ENCODE measurements around the gene YIF1A.
"Not testable (repeated sequence)": the region's sequence is repeated elsewhere in the genome, so short reads cannot be mapped to it uniquely, and the experiment has no call there.

The YIF1A gene

GRCh38 chr11:66272596-66272995, 16.3 kb downstream of the YIF1A start:
- no peak for DNase-seq (ENCODE audit: low read depth in 2 of 3, low spot score in 2 of 3)

- no peak for DNase-seq (ENCODE audit: low read depth in 2 of 3, low spot score in 2 of 3)
These were observed 17.1 kb downstream of the YIF1A start for GRCh38 chr11:66271816-66272215.

DNA sequence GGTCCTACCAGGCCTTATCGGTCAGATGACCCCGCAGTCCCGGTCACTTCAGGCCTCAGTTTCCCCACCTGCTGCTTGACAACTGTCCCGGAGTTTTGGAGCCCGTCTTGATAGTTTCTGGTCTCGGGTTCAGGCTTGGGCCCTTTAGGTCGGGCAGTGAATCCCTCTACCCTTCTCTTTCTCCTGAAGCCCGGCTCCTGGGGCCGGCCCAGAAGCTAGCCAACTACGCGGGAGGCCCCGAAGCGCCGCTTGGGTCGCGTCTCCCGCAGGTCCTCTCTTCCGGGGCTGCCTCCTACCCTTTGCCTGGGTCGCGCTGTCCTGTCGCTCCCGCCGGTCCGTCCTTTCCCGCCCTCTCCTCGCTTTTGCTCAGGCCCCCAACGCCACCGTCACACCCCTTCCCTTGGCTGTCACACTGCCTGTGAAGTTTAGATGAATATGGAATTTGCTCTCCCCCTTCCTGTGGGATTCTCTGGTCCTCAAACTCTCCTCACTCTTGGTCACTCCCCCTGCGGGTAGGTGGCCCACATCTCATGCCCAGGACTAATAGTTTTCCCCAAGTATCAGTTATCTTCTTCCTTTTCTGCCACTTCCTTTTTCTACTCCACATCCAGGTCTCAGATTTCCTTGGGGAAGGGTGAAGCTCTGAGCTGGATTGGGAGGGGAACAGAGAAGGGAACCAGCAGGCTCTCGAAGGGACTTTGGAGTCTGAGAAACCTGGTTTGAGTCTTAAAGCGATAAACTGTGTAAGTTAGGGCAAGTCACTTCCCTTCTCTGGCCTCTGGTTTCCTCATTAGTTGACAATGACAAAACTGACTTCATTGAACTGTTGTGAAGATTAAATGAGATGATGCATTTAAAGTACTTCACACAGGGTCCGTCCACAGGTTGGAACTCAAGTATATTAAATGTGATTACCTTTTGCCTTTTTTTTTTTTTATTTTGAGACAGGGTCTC, 19.7 kb downstream of the YIF1A start:
- DNase-seq (ENCODE audit: low read depth in 2 of 3, low spot score in 2 of 3) = no peak

DNA sequence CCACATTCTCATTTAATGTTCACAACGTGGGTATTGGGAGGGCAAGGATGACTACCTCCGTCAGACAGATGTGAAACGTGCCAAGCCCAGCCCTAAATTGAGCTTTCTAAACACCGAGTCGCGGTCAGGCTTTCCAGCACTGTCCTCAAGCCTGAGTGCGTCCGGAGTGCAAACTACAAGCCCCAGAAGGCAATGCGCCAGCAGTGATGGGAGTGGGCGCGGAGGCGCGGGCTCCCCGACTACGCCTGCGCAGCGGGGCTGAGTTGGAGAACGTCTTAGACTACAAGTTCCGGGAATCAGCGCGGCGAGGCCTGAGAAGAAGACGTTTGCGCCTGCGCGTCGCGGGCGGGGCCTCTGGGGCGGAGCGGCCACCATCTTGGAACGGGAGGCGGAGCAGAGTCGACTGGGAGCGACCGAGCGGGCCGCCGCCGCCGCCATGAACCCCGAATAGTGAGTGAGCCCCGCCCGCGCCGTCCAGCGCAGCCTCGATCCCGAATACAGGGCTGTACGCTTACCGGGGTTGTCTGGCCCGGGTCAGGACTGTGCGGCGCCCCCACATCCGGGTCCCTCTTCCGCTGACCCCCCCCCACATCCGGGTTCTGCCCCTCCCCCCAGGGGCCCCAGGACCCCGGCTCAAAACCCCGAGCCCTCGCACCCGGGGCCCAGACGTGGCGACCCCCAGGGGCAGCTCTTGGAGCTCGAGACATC, 20.5 kb downstream of the YIF1A start, which contains the start of gene RAB1B:
Gene RAB1B (plus strand): TSS at position 396 of the 708 bp plus-strand sequence. CDS start 41 bp downstream, at position 437.
- peak; percentile 99 to 100 (median 99) for DNase-seq (ENCODE audit: low read depth in 2 of 3, low spot score in 2 of 3)

DNA sequence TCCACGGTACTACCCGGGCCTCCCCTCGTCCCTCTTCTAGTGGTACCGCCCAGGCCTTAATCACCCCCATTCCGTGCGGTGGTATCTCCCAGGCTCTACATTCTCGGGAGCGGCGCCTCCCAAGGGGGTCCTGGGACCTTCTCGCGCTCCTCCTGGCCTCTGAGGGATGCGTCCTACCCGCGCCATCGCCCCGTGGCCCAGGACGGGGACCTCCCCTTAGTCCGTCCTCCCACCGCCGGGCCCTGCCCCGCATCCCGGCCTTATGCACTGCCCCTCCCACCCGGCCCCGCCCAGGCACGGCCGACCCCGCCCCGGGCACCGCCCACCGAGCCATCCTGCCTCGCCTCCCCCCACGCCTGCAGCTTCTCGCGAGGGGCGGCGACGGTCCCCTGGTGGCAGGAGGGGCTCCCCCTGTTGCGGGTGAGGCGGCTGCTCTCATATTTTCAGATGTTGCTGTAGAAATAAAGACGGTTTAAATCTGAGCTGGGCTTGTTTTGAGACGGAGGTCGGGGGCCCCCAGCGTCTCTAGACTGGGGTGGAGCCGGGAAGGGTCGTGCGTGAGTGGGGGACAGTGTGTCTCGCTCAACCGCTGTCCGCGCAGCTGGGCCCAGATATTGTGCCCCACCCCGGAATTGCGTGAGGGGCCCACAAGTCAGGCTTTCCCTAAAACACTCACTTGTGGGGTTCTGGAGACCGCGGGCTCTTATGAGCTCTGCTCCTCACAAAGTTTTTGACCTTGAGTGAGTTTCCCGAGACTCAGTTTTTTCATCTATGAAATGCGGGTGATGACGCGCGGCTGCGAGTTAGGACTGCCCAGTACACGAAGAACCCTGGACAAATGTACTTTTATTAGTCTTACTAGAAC, 21.3 kb downstream of the YIF1A start:
- DNase-seq (ENCODE audit: low read depth in 2 of 3, low spot score in 2 of 3) = peak; percentile 78 to 87 (median 84)

DNA sequence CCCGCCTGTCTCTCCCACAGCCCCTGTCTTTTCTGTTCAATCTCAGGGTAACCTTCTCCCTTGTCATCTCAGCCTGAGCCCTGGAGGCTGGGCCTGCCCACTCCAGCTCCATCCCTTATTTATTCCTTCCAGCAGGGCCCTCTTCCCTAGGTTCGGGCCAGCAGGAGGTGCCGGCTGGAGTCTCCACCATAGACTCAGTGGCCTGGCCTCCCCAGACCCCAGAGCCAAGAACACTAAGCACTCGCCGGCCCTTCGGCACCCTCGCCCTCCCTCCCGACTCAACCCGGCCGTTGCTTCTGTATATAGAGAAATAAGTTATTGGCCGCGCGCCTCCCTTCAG, 21.9 kb downstream of the YIF1A start:
- DNase-seq (ENCODE audit: low read depth in 2 of 3, low spot score in 2 of 3) = no peak

GRCh38 chr11:66266378-66267038, 22.4 kb downstream of the YIF1A start:
- DNase-seq (ENCODE audit: low read depth in 2 of 3, low spot score in 2 of 3) = no peak

DNA sequence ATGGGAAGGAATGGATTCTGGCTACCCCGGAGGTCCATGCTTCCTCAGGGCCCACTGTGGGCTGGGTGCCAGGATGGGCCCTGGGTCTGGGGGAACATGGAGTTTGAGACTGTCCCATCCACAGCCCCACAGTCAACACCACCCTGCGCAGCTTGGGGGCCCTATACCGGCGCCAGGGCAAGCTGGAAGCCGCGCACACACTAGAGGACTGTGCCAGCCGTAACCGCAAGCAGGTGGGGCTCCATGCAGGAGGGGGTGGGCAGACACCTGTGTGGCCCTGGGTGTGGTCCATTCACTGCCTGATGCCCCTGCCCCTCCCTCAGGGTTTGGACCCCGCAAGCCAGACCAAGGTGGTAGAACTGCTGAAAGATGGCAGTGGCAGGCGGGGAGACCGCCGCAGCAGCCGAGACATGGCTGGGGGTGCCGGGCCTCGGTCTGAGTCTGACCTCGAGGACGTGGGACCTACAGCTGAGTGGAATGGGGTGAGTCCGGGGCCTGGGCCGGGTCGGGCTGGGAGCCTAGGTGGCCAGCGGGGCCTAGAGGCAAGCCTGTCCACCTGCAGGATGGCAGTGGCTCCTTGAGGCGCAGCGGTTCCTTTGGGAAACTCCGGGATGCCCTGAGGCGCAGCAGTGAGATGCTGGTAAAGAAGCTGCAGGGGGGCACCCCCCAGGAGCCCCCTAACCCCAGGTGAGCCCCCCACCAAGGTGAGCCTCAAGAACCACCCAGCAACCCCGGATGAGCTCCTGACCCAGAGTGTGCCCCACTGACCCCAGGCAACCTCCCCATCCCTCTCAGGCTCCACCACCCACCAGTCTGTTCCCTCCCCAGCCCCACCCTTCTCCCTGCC, 23.2 kb downstream of the YIF1A start:
- DNase-seq (ENCODE audit: low read depth in 2 of 3, low spot score in 2 of 3) = no peak

GRCh38 chr11:66264914-66265313, 24.0 kb downstream of the YIF1A start:
- DNase-seq (ENCODE audit: low read depth in 2 of 3, low spot score in 2 of 3) = no peak

GRCh38 chr11:66264383-66264782, 24.6 kb downstream of the YIF1A start:
- no peak for DNase-seq (ENCODE audit: low read depth in 2 of 3, low spot score in 2 of 3)

DNA sequence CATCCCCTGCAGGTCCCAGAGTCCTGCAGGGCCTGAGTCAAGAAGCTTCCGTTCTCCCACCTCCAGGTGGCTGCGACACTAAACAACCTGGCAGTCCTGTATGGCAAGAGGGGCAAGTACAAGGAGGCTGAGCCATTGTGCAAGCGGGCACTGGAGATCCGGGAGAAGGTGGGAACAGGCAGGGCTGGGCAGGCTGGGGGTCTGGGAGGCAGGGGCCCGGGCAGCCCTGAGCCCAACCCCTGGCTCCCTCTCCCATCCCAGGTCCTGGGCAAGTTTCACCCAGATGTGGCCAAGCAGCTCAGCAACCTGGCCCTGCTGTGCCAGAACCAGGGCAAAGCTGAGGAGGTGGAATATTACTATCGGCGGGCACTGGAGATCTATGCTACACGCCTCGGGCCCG, 25.2 kb downstream of the YIF1A start:
- DNase-seq (ENCODE audit: low read depth in 2 of 3, low spot score in 2 of 3) = no peak

DNA sequence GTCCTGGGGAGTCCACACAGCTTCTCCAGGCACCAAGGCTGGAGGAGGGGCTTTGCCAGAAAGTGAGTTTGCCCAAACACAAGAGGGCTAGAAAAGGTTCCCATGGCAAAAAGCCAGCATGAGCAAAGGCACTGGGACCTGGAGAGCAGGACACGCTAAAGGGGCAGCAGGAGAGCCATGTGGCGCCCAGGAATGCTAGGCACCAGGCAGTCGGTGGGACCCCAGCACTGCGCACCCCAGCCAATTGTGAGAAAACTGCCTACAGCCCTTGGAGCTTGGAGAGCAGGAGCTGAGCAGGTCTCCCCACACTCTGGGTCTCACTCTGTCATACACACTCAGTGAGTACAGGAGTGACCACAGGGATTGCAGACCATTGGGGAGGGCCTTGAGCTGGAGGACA, 25.7 kb downstream of the YIF1A start:
- no peak for DNase-seq (ENCODE audit: low read depth in 2 of 3, low spot score in 2 of 3)

- DNase-seq (ENCODE audit: low read depth in 2 of 3, low spot score in 2 of 3) = no peak
These were observed 26.2 kb downstream of the YIF1A start for GRCh38 chr11:66262696-66263095.

DNA sequence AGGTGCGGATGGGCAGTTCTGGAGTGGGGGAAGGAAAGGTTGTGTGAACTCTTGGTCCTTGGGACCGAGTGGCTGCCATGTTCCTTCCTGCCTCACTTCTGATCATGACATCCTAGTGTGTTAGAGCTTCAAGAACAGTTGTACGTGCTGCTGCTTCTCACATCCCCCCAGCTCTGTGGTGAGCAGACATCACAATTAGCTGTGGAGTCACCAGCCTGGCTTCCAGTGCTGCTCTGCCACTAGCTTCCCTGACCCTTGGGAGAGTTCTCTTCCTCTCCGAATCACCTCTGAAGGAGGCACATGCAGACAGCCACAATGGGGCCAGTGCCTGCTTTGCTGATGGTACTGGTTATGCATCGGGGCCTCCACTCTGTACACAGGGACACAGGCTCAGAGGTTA, 26.8 kb downstream of the YIF1A start:
- no peak for DNase-seq (ENCODE audit: low read depth in 2 of 3, low spot score in 2 of 3)

DNA sequence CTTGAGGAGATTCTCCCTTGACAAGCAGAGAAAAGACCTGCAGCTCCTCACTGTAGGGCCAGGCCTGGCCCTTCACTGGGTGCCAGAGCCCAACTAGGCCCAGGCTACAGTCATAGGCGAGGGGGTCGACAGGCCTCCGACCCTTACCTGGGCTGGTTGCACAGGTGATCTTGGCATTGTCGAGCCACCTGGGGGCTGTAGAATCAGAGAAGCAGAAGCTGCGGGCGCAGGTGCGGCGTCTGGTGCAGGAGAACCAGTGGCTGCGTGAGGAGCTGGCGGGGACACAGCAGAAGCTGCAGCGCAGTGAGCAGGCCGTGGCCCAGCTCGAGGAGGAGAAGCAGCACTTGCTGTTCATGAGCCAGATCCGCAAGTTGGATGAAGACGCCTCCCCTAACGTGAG, 27.4 kb downstream of the YIF1A start:
- DNase-seq (ENCODE audit: low read depth in 2 of 3, low spot score in 2 of 3) = no peak

- no peak for DNase-seq (ENCODE audit: low read depth in 2 of 3, low spot score in 2 of 3)
These were observed 29.0 kb downstream of the YIF1A start for GRCh38 chr11:66259956-66260355.

DNA sequence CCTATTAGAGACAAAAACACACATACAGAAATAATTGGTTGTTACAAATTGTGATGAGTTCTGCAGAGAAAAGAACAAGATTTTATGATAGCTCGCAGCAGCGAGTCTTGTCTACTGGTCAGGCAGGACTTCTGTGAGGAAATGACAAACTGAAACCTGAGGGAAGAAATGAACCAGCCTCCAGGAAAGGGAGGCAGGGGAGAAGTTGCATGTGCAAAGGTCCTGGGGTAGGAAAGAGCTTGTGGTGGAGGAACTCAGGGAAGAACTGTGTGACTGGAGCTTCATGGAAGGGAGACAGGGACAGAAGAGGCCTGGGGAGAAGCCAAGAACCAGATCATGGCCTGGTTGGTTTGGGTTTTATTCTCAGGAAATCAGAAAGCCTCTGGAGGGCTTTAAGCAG, 29.7 kb downstream of the YIF1A start:
- no peak for DNase-seq (ENCODE audit: low read depth in 2 of 3, low spot score in 2 of 3)

DNA sequence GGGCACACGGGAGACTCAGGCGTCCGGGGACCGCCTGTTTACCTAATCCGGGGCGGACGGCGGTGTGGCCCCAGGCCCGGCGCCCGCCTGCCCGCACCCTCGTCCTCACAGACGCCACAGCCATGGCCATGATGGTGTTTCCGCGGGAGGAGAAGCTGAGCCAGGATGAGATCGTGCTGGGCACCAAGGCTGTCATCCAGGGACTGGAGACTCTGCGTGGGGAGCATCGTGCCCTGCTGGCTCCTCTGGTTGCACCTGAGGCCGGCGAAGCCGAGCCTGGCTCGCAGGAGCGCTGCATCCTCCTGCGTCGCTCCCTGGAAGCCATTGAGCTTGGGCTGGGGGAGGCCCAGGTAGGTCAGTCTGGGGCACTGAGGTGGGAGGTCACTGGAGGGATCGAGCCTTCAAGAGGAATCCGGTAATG, 30.5 kb downstream of the YIF1A start:
- no peak for DNase-seq (ENCODE audit: low read depth in 2 of 3, low spot score in 2 of 3)

DNA sequence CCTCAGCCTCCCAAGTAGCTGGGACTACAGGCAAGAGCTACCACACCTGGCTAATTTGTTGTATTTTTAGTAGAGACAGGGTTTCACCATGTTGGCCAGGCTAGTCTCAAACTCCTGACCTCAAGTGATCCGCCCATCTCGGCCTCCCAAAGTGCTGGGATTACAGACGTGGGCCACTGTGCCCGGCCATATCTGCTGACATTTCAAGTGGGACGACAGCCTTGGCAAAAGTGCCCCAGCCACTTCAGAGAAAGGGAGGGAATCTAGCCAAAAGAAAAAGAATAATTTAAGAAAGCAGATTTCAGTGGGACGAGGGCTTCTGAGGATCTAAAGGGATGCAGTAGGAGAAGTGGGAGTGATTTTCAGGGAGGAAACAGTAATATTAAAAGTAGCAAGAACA, 35.9 kb downstream of the YIF1A start:
- not testable (repeated sequence) for DNase-seq (ENCODE audit: low read depth in 2 of 3, low spot score in 2 of 3)

DNA sequence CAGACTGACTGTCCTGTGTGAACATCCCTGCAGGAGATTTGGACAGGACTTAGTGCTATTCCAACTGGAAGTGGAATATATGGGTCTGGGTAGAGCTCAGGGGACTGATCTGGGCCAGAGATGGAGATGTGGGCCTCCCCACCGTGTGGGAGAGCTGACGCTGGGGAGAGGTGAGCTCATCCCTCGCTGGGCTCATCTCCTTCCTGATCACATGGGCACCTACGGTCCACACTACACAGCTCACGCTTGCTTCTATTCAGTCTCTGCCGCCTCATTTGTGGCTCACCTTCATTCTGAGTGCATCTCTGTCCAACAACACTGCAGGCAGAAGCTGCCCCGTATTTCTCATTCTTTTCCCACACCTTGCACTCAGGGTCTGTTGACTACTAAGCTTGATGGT, 37.1 kb downstream of the YIF1A start:
- no peak for DNase-seq (ENCODE audit: low read depth in 2 of 3, low spot score in 2 of 3)

Data from activated CD8-positive, alpha-beta memory T cell treated with anti-CD3 and anti-CD28 coated beads for 48 hours (primary cell).